Activated B cell treated with CpG ODN at 0.5 μM for 24 hours (primary cell): Measurements from ENCODE around the gene CELSR1. TPM values are rescaled to one million over a fixed set of nuclear protein-coding genes. Genes with fewer than 3 reads are reported as not detected.

Experiments
- ATAC-seq: fragments of 200-7000 bp; cut with Tn5 transposase; one replicate; pipeline ENCODE4 v1.10.0; 2021; ENCODE audit warnings: low read depth, mild to moderate bottlenecking, moderate library complexity
- CTCF ChIA-PET: fragments of 350-600 bp; sonication (Branson Sonifier 250); formaldehyde crosslinking; loops from one replicate; lab custom pipeline; 2021; ENCODE audit warnings: antibody characterized with exemption; lab: Charles Lee
- POLR2A ChIA-PET: fragments of 350-600 bp; sonication (Branson Sonifier 250); formaldehyde crosslinking; loops from one replicate; lab custom pipeline; 2021; ENCODE audit warnings: antibody characterized with exemption; lab: Charles Lee
- DNase-seq: peaks from one replicate; pipeline ENCODE4 v3.0.0; 2022
- H3K27ac Mint-ChIP-seq: one replicate; pipeline ENCODE4 v1.8.0; 2020; ENCODE audit warnings: mixed read lengths
- H3K27me3 Mint-ChIP-seq: one replicate; pipeline ENCODE4 v1.8.0; 2021; ENCODE audit warnings: mixed read lengths
- H3K36me3 Mint-ChIP-seq: one replicate; pipeline ENCODE4 v1.8.0; 2021; ENCODE audit warnings: low read depth, mixed read lengths
- H3K4me1 Mint-ChIP-seq: one replicate; pipeline ENCODE4 v1.8.0; 2021; ENCODE audit warnings: mixed read lengths
- H3K4me3 Mint-ChIP-seq: one replicate; pipeline ENCODE4 v1.8.0; 2020; ENCODE audit warnings: mild to moderate bottlenecking, mixed read lengths
- H3K9me3 Mint-ChIP-seq: one replicate; pipeline ENCODE4 v1.8.0; 2020; ENCODE audit warnings: mixed read lengths
- intact Hi-C: fragments of 100-400 bp; cut with micrococcal nuclease; formaldehyde crosslinking; loops from one replicate; pipeline ENCODE4 v1.15.1; 2024
- total RNA-seq: library from RNA; stranded (reverse); gene quantifications from 2 replicates; pipeline ENCODE4 v1.2.3, GENCODE V29; 2022
- TF ChIP-seq, protein P1 (sequence below): fragments of 200-600 bp; IDR thresholded peaks from one replicate; pipeline ENCODE4 v1.8.0; 2022; ENCODE audit warnings: antibody characterized with exemption, mild to moderate bottlenecking

CELSR1 gene
- total RNA-seq, 1 donor from 2014 or later = 12.3 TPM

- ATAC-seq = no peak
These were observed 108.7 kb downstream of the CELSR1 start for GRCh38 chr22:46428602-46429324.

DNA sequence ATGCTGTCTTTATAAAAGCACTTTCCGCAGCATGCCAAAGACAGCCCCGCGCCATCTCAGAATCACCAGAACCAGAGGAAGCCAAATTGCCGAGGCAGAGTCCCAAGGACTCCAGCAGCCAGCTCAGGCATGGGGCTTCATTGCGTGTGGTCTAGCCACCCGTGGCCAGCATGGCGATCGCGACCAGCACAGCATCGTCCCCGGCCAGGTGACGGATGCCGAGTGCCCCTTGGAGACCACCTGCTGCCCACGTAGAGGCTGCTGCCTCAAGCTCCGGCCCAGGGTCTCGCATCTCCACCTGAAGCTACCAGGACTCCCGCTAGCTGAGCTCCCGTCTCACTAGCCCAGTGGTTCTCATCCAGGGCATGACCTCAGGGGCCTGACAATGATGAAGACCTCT is 109.2 kb downstream of the CELSR1 start:
- ATAC-seq (no peak), DNase-seq (no peak)
- CTCF ChIA-PET = no interaction called here
- intact Hi-C loops = no loop called here
- TF ChIP-seq, protein P1, sequence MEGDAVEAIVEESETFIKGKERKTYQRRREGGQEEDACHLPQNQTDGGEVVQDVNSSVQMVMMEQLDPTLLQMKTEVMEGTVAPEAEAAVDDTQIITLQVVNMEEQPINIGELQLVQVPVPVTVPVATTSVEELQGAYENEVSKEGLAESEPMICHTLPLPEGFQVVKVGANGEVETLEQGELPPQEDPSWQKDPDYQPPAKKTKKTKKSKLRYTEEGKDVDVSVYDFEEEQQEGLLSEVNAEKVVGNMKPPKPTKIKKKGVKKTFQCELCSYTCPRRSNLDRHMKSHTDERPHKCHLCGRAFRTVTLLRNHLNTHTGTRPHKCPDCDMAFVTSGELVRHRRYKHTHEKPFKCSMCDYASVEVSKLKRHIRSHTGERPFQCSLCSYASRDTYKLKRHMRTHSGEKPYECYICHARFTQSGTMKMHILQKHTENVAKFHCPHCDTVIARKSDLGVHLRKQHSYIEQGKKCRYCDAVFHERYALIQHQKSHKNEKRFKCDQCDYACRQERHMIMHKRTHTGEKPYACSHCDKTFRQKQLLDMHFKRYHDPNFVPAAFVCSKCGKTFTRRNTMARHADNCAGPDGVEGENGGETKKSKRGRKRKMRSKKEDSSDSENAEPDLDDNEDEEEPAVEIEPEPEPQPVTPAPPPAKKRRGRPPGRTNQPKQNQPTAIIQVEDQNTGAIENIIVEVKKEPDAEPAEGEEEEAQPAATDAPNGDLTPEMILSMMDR = no peak
- Mint-ChIP-seq H3K4me1 (peaks cover 43% of the 10 kb centered on the region), H3K9me3 (peaks cover 5% of the 10 kb centered on the region), H3K27me3 (no peaks in the 10 kb centered on the region), H3K27ac (no peak overlapping the region), H3K4me3 (no peak overlapping the region), H3K36me3 (peaks cover 28% of the 10 kb centered on the region)
- POLR2A ChIA-PET = interaction anchor here (0.6 kb wide), 1 partner anchor 1011 kb away, joined by 3 read pairs; no protein-coding TSS in a partner anchor

More at GRCh38 chr22:46428602-46429324, 108.7 kb downstream of the CELSR1 start:
- CTCF ChIA-PET = no interaction called here
- H3K27ac Mint-ChIP-seq = no peak overlapping the region
- POLR2A ChIA-PET = no interaction called here
- no peak overlapping the region for H3K4me3 Mint-ChIP-seq
- no peak for DNase-seq
- TF ChIP-seq, protein P1 = no peak
- H3K27me3 Mint-ChIP-seq = no peaks in the 10 kb centered on the region
- intact Hi-C loops = no loop called here
- H3K36me3 Mint-ChIP-seq = peaks cover 28% of the 10 kb centered on the region
- H3K9me3 Mint-ChIP-seq = peaks cover 5% of the 10 kb centered on the region
- H3K4me1 Mint-ChIP-seq = peaks cover 49% of the 10 kb centered on the region

DNA sequence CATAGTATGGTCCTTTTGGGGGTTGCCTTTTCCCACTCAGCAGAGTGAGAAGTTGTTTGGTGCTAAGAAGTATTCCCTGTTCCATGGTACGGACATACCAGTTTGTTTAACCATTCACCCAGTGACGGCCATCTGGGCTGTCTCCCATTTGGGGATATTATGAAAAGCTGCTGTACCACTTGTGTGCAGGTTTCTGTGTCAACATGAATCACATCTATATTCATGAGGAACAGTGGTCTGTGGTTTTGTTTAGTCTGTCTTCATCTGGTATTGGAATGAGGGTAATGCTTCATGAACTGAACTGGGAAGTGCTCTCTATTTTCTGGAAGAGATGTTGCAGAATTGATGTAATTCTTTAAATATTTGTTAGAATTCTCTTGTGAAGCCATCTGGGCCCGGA is 112.4 kb downstream of the CELSR1 start:
- Mint-ChIP-seq H3K4me1 (peaks cover 23% of the 10 kb centered on the region), H3K27me3 (no peaks in the 10 kb centered on the region), H3K9me3 (peaks cover 5% of the 10 kb centered on the region), H3K4me3 (no peak overlapping the region), H3K36me3 (peaks cover 19% of the 10 kb centered on the region), H3K27ac (no peak overlapping the region)
- no peak for ATAC-seq
- intact Hi-C loops = no loop called here
- TF ChIP-seq, protein P1 = no peak
- DNase-seq = no peak
- ChIA-PET CTCF (no interaction called here), POLR2A (no interaction called here)

GRCh38 chr22:46424496-46424895 is 112.9 kb downstream of the CELSR1 start:
- H3K36me3 Mint-ChIP-seq = peaks cover 19% of the 10 kb centered on the region
- intact Hi-C loops = no loop called here
- peaks cover 5% of the 10 kb centered on the region for H3K9me3 Mint-ChIP-seq
- CTCF ChIA-PET = no interaction called here
- TF ChIP-seq, protein P1 = no peak
- no peaks in the 10 kb centered on the region for H3K27me3 Mint-ChIP-seq
- POLR2A ChIA-PET = interaction anchor here (0.6 kb wide), 1 partner anchor 52 kb away, joined by 8 read pairs; no protein-coding TSS in a partner anchor
- no peak for DNase-seq
- no peak overlapping the region for H3K27ac Mint-ChIP-seq
- ATAC-seq = no peak
- no peak overlapping the region for H3K4me3 Mint-ChIP-seq
- peaks cover 21% of the 10 kb centered on the region for H3K4me1 Mint-ChIP-seq

DNA sequence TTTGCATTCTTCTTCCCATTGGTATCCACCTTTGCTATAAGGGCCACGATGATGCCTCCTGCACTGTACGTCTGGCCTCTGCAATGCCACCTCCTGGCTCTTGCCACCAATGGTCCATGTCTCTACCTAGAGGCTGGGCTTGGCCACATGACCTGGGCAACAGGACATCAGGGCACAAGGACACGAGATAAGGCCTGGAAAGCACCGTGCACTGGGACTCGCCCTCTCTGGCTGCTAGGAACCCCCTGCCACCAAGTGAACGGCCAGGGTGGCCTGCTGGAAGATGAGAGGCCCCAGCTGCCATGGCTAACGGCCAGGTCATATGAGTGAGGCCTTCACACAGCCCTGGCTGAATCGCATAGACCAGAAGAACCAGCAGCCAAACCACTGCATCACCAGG is 114.5 kb downstream of the CELSR1 start:
- no peak for ATAC-seq
- CTCF ChIA-PET = no interaction called here

More for the DNA sequence above, 114.5 kb downstream of the CELSR1 start:
- intact Hi-C loops = no loop called here
- H3K9me3 Mint-ChIP-seq = peaks cover 5% of the 10 kb centered on the region
- H3K27ac Mint-ChIP-seq = peak overlapping the region; percentile 68
- no peak for DNase-seq
- no peak overlapping the region for H3K4me3 Mint-ChIP-seq
- POLR2A ChIA-PET = no interaction called here
- peaks cover 21% of the 10 kb centered on the region for H3K4me1 Mint-ChIP-seq
- TF ChIP-seq, protein P1 = no peak
- H3K27me3 Mint-ChIP-seq = no peaks in the 10 kb centered on the region
- peaks cover 19% of the 10 kb centered on the region for H3K36me3 Mint-ChIP-seq
